DMS53 treated with DMSO at 0.1 percent for 48 hours (cell line): ENCODE data around the gene RUFY4.
"Not testable (repeated sequence)": the region's sequence is repeated elsewhere in the genome, so short reads cannot be mapped to it uniquely, and the experiment has no call there.

ENCODE experiments used
- DNase-seq: peaks from one replicate; lab custom pipeline; 2025; ENCODE audit not compliant: unreplicated experiment; lab: John Stamatoyannopoulos, UW

The RUFY4 gene

DNA sequence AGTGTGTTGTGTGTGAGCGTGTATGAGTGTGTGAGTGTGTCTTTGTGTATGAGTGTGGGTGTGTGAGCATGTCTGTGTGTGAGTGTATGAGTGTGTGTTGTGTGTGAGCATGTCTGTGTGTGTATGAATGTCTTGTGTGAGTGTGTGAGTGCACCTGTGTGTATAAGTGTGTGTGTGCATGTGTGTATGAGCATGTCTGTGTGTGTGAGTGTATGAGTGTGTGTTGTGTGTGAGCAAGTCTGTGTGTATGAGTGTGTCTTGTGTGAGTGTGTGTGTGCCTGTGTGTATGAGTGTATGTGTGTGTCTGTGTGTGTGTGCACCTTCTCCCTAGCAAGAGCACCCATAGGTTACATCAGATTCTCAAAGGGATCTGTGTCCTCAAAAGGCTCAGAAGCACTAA, 37.8 kb upstream of the RUFY4 start:
- no peak for DNase-seq

DNA sequence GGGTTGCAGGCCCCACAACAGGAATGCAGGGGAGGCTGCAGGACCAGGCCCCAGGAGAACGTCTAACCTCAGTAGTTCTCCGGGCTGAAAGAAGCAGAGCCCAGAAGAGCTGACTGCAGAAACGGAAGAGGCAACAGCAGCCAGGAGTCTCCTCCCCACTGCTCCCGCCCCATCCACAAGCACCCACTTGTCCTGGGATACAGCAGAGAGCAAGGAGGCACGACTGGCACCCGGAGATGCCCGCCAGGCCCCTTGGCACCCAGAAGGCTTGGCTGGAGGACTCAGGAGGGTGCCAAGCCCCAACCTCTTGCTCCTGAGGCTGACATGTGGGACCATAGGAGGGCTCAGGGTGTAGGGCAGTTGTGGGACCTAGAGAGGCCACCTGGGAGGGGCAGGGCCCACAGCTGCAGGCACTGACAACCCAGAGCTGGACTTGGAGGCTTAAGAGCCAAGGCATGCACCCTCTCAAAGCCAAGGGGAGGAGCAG, 37.2 kb upstream of the RUFY4 start:
- DNase-seq: no peak

DNA sequence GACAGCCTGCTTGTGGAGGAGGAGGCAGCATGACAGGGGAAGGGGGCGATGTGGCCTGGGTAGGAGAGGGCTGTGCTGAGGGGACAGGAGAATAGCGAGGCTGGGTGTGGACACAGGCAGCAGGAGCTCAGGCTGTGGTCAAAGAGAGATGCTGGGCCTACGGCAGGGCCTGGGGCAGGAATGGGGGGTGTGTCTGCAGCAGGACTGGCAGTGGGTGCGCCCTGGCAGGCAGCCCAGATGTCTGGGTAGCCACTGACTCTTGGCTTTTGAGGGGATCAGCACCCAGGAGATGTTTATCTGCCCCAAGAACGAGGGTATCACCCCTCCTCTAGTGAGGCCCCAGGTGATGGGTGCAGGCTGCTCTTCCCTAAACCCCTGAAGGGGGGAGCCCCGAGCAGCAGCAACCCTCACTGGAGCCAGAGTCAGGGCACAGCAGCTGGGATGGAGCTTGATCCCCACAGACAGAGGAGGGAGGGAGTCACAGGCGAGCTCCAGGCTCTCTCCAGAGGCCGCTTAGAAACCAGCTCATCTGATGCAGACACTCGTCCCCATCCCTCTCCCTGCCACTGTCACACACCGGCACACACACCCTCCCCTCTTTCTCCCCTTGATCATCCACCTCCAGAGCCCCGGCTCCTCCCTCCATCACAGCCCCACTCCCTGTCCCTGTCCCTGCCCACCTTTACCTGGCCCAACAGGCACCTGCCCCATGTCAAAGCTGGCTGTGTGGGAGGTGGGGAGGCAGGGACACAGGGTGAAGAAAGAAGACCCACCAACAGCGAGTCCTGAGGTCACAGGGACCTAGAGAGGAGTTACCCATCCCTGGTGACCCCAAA, 36.5 kb upstream of the RUFY4 start:
- DNase-seq: no peak

DNA sequence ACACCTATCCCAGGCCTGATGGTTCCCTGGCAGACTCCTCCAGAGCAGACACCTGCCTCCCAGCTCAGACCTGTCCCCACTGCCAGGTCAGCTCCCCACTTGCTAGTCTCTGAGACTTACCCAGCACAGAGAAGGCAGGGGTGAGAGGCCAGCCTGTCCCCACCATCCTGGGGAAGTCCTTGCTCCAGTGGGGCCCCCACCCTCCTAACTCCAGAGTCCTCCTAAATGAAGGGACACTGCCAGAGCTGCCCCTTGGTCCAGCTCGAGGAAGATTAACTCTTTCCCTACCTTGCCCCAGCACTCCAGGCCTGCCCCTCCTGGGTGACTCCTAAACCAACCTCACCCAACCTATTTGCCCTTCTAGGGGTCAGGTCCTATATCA, 35.9 kb upstream of the RUFY4 start:
- no peak for DNase-seq

DNA sequence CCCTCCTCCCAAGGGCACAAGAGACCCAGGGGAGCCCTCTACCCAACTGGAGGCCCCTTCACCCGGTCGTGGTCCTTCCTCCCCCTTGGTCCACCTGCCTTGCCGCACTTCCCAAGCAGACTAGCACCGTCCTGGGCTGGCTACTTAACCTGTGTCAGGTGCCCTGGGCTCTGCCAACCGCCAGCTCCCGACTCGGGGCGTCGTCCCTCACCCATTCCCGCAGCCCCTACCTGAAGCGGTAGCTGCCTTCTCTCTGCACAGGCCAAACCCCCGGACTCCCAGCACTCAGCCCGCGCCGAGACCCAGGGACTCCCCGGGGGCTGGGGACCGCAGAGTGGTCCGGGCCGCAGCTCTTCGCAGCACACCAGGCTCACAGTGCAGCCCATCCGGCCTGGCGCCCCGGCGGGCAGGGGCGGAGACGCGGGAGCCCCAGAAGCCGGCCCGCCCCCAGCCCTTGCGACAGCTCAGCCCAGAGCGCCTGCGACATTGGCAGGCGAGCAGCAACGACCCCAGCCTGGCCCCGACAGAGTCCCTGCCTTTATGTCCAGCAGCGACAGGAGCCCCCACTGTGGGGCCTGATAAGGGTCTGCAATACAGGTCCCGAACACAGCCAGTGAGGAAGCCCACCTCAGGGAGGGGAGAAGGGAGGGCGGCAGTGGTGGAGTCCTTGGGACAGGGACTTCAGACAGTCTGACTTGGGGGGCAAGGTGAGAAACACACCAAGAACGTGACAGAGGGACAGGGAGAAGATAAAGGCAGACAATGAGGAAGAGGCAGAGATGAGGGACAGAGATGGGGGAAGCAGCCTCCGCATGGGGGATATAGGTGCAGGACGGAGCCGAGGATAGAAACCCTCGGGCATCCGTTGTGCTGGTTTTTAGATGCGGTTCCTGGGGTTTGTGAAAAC, 35.2 kb upstream of the RUFY4 start:
- DNase-seq: no peak

DNA sequence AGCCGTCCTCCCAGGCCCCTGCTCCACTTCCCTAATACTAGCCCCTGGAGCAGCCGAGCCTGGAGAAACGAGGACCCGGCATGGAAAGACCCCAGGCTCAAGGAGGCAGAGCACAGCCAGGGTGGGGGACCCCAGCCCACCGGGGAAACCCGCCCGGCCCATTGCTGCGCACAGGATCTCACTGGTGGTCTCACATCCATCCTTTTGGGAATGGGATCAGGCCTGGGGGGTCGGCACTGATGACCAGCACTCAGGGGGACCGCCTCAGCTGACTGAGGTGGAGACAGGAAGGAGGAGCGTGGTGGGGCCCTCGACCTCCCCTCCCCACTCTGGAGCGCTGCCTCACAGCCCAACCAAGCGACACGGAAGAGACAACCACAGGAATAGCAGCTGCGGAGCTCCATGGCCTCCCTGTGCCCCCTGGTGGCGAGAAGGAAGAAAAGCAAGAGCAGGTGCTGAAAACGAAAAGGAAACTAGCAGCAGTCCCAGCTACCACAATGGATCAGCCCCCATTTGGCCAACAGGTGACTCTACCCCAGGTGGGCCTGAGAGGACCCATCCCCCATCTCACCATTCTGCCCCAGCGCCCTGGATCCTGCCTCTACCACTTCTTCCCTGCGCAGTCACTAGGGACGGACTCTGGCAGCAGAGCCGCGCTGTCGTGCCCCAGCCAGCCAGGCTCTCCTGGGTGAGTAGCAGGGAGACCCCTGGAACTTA, 34.4 kb upstream of the RUFY4 start:
- peak; percentile 65 for DNase-seq

DNA sequence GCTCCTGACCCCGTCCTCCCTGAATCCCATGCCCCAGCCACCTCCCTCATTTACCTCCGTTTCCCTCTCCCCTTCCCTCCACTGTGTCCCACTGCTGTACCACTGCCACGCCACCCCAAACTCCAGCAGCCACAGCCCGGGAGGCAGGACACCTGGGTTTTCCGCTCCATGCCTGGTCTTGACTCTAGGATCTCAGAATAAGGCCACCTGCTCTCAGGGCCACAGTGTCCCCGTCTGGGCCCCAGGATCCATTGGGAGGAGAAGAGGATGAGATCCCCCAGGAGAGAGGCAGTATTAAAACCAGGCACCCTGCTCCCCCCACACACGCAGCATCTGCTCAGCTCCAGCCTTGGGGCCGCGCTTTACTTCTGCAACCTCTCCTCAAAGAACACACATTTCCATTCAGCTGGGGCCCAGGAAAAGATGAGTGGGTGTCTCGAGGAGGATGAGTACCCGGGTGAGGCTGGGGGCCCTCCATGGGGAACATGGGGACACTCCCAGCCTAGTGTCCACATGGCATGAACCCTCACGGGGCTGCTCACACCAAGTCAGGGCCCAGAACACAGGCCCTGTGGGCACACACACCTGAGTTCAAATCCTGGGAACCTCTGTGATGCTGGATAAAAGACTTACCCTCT, 33.5 kb upstream of the RUFY4 start:
- no peak for DNase-seq

DNA sequence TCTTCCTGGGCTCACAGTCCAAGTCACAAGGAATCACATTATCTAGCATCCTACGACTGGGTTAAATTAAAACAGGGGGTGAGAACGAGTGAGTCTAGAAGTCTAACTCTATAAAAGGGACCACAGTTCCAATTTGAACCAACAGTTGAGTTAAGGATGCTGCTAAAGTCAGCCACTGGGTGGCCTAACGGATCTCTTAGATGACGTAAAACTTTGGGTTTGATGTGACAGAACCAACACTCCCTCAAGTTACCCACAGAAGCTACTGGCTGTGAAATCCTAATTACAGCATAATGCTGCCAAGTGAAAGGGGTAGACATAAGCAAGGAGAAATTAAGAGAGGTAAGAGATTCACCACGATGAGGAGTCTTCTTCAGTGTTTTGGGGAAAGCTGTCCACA, 32.7 kb upstream of the RUFY4 start:
- DNase-seq: no peak

DNA sequence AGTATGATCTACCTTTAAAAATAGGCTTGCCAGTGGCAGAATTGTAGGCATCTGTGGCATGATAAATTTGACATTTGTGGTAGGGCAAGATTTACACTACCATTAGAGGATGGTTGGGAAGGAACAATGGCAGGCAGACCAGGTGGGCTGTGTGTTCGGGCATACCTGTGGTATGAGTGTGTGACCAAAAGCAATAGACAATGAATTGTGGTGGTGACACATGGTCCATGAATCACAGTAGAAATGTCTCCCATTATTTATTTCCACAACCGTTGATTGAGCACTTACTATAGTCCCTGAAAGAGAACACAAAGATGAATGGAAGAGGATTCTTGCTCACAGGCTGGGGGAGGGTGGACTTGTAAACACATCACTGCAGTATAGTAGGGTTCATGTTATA, 29.9 kb upstream of the RUFY4 start:
- no peak for DNase-seq

DNA sequence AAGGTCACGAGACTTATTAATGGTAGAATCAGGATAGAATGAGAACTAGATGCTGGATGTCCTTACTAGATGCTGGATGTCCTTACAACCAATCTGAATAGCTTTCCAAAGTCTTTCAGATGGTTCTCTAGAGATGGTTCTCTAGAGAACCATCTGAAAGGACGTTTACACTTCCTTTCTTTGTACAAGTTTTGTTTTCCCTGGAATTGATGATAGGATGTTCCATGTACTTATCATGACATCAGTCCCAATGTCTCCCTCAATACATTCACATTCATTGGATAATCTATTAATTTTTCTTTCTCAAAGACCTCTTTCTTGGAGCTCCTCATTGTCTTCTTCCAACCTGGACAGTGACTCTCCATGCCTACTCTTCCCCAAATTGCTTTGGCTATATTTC, 28.2 kb upstream of the RUFY4 start:
- DNase-seq: no peak

DNA sequence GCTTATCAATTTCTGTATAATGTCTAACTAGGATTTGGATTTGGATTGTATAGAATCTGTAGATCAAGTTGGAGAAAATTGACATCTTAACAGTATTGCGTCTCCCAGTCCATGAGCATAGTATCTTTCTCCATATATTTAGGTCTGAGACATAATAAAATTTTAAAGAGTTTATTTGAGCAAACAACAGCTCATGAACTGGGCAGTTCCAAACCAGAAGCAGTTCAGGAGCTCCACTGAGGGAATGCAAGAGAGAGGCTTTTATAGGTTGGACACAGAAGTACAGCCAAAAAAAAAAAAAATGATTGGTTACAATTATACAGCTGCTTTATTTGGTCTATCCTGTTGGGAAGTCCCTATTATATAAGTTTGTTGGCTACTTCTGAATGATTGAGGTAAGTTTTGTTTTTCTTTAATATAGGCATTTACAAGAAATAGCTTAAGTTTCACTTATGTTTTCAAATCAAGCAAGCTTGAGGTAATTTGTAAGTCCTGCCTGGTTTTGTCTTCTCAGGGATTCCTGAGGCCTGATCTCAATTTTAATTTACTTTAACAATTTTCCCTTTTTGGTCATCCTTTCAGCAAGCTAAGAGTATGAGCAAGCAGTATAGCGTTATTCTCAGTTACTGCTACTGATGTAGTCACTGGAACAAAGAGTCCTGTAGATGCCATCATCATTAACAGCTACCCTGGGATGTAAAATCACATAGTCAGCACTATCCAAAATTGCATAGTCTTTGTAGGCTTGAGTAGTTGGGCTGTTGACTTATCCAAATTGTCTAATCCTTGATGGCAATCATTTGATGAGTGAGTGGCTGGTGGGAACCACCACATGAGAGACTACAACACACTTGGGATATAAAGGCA, 27.5 kb upstream of the RUFY4 start:
- DNase-seq: no peak

DNA sequence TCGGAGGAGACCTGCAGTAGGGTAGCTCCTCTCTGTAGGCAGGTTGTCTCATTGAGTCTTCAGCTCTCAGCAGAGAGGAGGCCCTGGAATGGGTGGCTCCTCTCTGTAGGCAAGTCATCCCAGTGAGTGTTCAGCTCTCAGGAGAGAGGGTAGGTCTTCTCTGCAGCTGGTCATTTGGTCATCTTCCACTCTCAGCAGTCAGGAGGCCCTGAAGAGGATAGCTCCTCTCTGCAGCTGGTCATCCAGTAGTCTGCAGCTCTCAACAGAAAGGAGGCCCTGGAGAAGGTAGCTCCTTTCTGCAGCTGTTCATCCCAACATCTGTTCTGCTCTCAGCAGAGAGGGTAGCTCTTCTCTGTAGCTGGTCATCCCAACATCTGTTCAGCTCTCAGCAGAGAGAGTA, 26.0 kb upstream of the RUFY4 start:
- DNase-seq: no peak

DNA sequence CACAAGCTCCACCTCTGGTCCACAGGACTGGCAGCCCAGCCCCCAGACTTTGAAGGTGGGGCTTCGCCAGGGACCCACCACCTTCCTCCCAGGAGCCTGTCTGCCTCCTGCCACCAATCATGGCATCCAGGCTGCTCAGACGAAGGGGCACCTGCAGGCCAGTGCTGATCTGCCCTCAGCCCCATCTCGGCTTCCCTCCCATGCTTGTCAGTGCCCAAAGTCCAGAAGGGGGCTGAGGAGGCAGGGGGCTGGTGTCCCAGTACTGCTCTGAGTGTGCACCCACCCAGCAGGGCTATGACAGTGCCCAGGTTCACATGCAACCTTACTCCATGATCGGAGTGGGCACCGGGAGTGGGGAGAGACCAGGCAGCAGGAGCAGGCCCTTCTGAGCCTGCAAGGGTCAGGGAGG, 25.3 kb upstream of the RUFY4 start:
- no peak for DNase-seq

DNA sequence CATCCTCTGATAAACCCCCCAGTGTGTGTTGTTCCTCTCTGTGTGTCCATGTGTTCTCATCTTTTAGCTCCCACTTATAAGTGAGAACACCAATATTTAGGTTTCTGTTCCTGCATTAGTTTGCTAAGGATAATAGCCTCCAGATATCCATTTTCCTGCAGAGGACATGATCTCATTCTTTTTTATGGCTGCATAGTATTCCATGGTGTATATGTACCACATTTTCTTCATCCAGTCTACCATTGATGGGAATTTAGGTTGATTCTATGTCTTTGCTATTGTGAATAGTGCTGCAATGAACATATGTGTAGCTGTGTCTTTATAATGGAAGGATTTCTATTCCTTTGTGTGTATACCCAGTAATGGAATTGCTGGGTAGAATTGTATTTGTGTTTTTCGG, 24.5 kb upstream of the RUFY4 start:
- not testable (repeated sequence) for DNase-seq

DNA sequence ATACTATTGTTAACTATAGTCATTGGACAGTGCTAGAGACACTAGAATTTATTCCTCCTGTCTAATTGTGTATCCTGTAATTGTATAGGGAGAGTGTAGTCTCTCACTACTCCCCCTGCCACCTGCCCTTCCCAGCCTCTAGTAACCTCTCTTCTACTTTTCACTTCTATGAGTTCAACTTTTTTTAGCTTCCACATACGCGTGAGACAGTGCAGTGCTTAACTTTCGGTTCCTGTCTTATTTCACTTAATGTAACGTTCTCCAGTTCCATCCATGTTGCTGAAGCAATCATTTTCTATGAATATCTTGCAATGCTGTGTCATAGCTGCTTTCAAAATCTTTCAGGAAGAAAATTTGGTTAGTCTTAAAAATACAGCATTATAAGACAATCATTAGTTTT, 22.8 kb upstream of the RUFY4 start:
- no peak for DNase-seq

DNA sequence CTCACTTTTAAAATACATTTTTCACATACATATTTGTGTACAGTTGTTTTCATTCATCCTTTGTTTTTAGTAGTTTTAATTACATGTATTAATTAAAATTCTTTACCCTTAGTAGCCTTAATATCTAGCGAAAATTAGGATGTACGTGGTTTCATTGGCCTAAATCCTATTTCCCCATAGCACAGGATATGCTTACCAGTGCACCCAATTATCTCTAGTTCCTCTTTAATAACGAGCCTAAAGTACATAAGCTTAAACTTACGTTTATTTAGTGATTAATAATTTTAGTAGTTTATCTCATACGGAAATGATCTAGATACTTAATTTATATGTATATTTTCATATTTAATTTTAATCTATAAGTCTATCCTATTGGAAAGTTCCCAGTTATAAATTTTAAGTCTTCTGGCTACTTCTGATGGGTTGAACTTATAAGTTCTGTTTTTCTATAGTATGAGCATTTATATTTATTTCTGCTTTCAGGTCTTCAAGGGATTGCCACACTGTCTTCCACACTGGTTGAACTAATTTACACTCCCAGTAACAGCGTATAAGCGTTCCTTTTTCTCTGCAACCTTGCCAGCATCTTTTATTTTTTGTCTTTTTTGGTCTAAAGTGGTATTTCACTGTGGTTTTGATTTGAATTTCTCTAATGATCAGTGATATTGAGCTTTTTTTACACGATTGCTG, 21.4 kb upstream of the RUFY4 start:
- DNase-seq: no peak

DNA sequence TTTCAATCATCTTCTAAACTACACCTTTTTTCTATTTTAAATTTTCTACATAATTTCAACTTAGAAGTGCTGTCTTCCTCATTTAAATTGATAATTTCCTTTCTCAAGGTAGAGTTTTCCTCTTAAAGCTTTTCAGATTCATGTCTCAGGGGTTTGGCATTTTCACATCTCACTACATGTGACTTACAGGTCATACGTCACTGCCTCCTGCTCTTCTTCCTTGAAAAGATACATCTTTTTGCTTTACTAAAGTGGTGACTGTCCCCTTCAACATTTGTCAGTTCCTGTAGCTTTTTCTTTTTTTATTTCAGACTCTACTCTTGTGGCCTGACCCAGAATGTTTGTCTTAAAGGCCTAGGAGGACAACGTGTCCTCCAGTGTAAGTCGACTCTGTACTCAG, 17.1 kb upstream of the RUFY4 start:
- DNase-seq: no peak

DNA sequence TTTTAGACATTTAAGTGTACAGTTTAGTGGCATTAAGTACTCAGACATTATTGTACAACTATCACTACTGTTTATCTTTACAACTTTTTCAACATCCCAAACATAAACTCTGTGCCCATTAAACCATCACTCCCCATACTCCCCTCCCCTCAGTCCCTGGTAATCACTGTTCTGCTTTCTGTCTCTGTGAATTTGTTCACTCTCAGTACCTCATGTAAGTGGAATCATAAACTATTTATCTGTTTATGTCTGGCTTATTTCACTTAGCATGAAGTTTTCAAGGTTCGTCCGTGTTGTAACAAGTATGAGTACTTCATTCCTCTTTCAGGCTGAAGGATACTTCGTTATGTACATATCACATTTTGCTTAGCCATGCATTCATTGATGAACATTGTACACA, 9.8 kb upstream of the RUFY4 start:
- DNase-seq: no peak

DNA sequence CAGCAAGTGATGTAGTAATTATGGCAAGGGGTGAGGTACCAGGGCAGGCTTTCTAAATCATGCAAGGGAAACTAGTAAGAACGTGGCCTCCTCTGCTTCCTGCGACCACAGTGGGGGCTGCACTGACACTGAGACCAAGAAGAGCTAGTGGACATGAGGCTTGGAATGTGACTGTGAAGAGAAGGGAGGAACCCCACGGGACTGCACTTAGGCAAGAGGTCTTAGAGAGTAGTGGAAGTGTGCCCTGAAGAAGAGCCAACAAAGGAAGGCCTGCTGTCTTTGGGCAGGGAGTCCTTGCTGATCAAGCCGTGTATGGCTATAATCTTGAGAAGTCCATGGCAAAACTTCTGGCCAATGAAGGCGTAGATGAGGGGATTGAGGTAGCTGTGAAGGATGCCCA, 8.9 kb upstream of the RUFY4 start:
- DNase-seq: no peak
